Activated CD8-positive, alpha-beta memory T cell treated with anti-CD3 and anti-CD28 coated beads for 1 hour (primary cell): ENCODE measurements around the gene LARP1B.
"Not testable (repeated sequence)": the region's sequence is repeated elsewhere in the genome, so short reads cannot be mapped to it uniquely, and the experiment has no call there.

Experiments used
- DNase-seq, 2 donors: peaks; one replicate each; pipeline ENCODE4 v3.0.0-alpha.2; 2020; ENCODE audit warnings: low read depth in 1 of 2; ENCODE audit errors: extremely low read depth in 1 of 2

The LARP1B gene

GRCh38 chr4:128060699-128061565 lies at the start of gene LARP1B:
TSS of gene LARP1B (plus strand) at chr4:128061312. CDS start at chr4:128074952, 13,640 bp downstream.
- peak; percentile 77 to 85 for DNase-seq

- DNase-seq: no peak
Measured at GRCh38 chr4:128025319-128025718, 35.8 kb upstream of the LARP1B start.

- no peak for DNase-seq
Measured at GRCh38 chr4:128029907-128030306, 31.2 kb upstream of the LARP1B start.

- no peak for DNase-seq
Measured at GRCh38 chr4:128031756-128032384, 29.2 kb upstream of the LARP1B start.

- DNase-seq: no peak
Measured at GRCh38 chr4:128039568-128039967, 21.5 kb upstream of the LARP1B start.

GRCh38 chr4:128047019-128047418 lies 14.1 kb upstream of the LARP1B start:
- not testable (repeated sequence) for DNase-seq

GRCh38 chr4:128047514-128047913 lies 13.6 kb upstream of the LARP1B start:
- not testable (repeated sequence) for DNase-seq

GRCh38 chr4:128051229-128051628 lies 9.9 kb upstream of the LARP1B start:
- DNase-seq: not testable (repeated sequence)

- DNase-seq: not testable (repeated sequence)
Measured at GRCh38 chr4:128054907-128055306, 6.2 kb upstream of the LARP1B start.

- DNase-seq: not testable (repeated sequence)
Measured at GRCh38 chr4:128055441-128056206, 5.5 kb upstream of the LARP1B start.

GRCh38 chr4:128056396-128056795 lies 4.7 kb upstream of the LARP1B start:
- no peak for DNase-seq

GRCh38 chr4:128060121-128060698 lies 902 bp upstream of the LARP1B start:
- no peak for DNase-seq

- DNase-seq: peak; percentile 9 to 37
Measured at GRCh38 chr4:128061566-128062536, 739 bp downstream of the LARP1B start.

- DNase-seq: not testable (repeated sequence)
Measured at GRCh38 chr4:128066453-128066820, 5.3 kb downstream of the LARP1B start.

GRCh38 chr4:128068918-128069317 lies 7.8 kb downstream of the LARP1B start:
- DNase-seq: no peak

- no peak for DNase-seq
Measured at GRCh38 chr4:128076464-128076863, 15.4 kb downstream of the LARP1B start.

GRCh38 chr4:128095293-128095692 lies 34.2 kb downstream of the LARP1B start:
- not testable (repeated sequence) for DNase-seq

GRCh38 chr4:128107766-128108165 lies 46.7 kb downstream of the LARP1B start:
- no peak for DNase-seq

GRCh38 chr4:128123036-128123435 lies 61.9 kb downstream of the LARP1B start:
- DNase-seq: no peak

GRCh38 chr4:128130621-128131020 lies 69.5 kb downstream of the LARP1B start:
- no peak for DNase-seq
